PC-3 (cell line): ENCODE results near the gene FICD.

Experiments
- EZH2 ChIP-seq: fragments of 300-600 bp; sonication (generic); IDR thresholded peaks from one replicate; pipeline ENCODE4 v1.6.1; 2017; ENCODE audit warnings: antibody characterized with exemption, mild to moderate bottlenecking, low read length; ENCODE audit not compliant: unreplicated experiment
- EZH2phosphoT487 ChIP-seq: fragments of 300-600 bp; sonication (generic); IDR thresholded peaks from 2 replicates; pipeline ENCODE4 v1.6.1; 2018; ENCODE audit warnings: mild to moderate bottlenecking, antibody characterized with exemption, low read length, borderline replicate concordance
- TF ChIP-seq, protein P1 (sequence below): fragments of 300-600 bp; sonication (generic); conservative IDR thresholded peaks from 2 replicates; pipeline ENCODE4 v1.5.1; 2017; ENCODE audit warnings: antibody characterized with exemption, low read depth, mild to moderate bottlenecking, low read length

DNA sequence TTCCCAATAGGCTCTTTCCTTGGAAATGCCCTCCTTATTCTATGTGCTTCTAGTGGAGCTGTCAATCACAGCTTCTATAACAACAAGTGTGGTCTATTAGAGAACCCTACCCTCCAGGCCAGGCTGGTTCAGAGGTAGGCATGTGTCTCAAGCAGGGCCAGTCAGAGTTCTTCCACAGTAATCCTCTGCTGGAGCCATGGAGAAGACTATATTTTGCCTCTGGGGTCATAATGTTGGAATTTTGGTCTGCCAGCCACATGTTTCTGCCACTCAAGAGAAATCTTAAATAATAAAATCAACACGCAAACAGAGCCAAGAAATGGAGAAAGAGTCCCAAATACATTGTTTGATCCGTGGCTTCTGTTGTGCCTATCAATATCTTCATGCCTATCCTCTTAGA is 23.8 kb upstream of the FICD start:
- TF ChIP-seq, protein P1, sequence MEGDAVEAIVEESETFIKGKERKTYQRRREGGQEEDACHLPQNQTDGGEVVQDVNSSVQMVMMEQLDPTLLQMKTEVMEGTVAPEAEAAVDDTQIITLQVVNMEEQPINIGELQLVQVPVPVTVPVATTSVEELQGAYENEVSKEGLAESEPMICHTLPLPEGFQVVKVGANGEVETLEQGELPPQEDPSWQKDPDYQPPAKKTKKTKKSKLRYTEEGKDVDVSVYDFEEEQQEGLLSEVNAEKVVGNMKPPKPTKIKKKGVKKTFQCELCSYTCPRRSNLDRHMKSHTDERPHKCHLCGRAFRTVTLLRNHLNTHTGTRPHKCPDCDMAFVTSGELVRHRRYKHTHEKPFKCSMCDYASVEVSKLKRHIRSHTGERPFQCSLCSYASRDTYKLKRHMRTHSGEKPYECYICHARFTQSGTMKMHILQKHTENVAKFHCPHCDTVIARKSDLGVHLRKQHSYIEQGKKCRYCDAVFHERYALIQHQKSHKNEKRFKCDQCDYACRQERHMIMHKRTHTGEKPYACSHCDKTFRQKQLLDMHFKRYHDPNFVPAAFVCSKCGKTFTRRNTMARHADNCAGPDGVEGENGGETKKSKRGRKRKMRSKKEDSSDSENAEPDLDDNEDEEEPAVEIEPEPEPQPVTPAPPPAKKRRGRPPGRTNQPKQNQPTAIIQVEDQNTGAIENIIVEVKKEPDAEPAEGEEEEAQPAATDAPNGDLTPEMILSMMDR = no peak
- TF ChIP-seq EZH2 (no peak), EZH2phosphoT487 (no peak)
